H1 (cell line): ENCODE data around the gene SPI1. TPM values are rescaled to one million over a fixed set of nuclear protein-coding genes. Genes with fewer than 3 reads are reported as not detected.
A peak's percentile ranks its signal among the peaks of the same experiment; 100 is the strongest.

Experiments
- CTCF ChIA-PET: fragments of 300-600 bp; sonication (Branson Sonifier 250); formaldehyde crosslinking; loops from one replicate; lab custom pipeline; 2021; ENCODE audit not compliant: partially characterized antibody; lab: Charles Lee
- POLR2A ChIA-PET: fragments of 300-600 bp; sonication (Branson Sonifier 250); formaldehyde crosslinking; loops from one replicate; lab custom pipeline; 2021; ENCODE audit warnings: inconsistent platforms; ENCODE audit not compliant: partially characterized antibody; lab: Charles Lee
- DNase-seq, 2 experiments: peaks; one replicate each; pipeline versions ENCODE4 v3.0.0 to v3.0.0-alpha.2; 2010 to 2022; ENCODE audit warnings: low spot score in 2 of 2, low read depth in 1 of 2, mixed read lengths in 1 of 2
- FAIRE-seq: peaks from 2 replicates; lab custom pipeline; 2011; peaks lifted over from hg19 to GRCh38; lab: Jason Lieb, UNC
- H2AFZ ChIP-seq: 2 replicates; pipeline ENCODE4 v1.8.1; 2012; ENCODE audit warnings: low read length, inconsistent platforms
- H2AK5ac ChIP-seq: 2 replicates; pipeline ENCODE4 v1.6.1; 2013; ENCODE audit warnings: low read depth, low read length
- H2BK120ac ChIP-seq: replicated peaks from 2 replicates; pipeline ENCODE3; 2013; ENCODE audit warnings: low read depth, low read length, inconsistent platforms
- H2BK12ac ChIP-seq: 2 replicates; pipeline ENCODE4 v1.6.1; 2013; ENCODE audit warnings: low read depth, low read length
- H2BK15ac ChIP-seq: 2 replicates; pipeline ENCODE4 v1.6.1; 2013; ENCODE audit warnings: low read length
- H2BK20ac ChIP-seq: 2 replicates; pipeline ENCODE4 v1.6.1; 2013; ENCODE audit warnings: low read length
- H2BK5ac ChIP-seq: 2 replicates; pipeline ENCODE4 v1.6.1; 2013; ENCODE audit warnings: low read depth, low read length
- H3K14ac ChIP-seq: 2 replicates; pipeline ENCODE4 v1.6.1; 2013; ENCODE audit warnings: inconsistent platforms; ENCODE audit not compliant: insufficient read length
- H3K18ac ChIP-seq: 2 replicates; pipeline ENCODE4 v1.6.1; 2013; ENCODE audit warnings: low read length; ENCODE audit errors: extremely low read depth
- H3K23ac ChIP-seq: 2 replicates; pipeline ENCODE4 v1.6.1; 2013; ENCODE audit warnings: inconsistent platforms; ENCODE audit not compliant: insufficient read length
- H3K23me2 ChIP-seq: 2 replicates; pipeline ENCODE4 v1.6.1; 2013; ENCODE audit warnings: low read depth, low read length
- H3K27ac ChIP-seq: 2 replicates; pipeline ENCODE4 v1.6.1; 2011; ENCODE audit warnings: low read depth, low read length, inconsistent platforms
- H3K27me3 ChIP-seq, 4 experiments: replicated peaks in 1 of 4; 1 replicate in 1 of 4; 2 replicates in 3 of 4; pipeline versions ENCODE4 v1.6.1 to v1.8.1; 2011 to 2013; ENCODE audit warnings: low read length in 3 of 4, mild to moderate bottlenecking in 3 of 4, inconsistent platforms in 2 of 4, mixed read lengths in 2 of 4, moderate library complexity in 1 of 4; ENCODE audit not compliant: control insufficient read depth in 3 of 4, insufficient read depth in 3 of 4; ENCODE audit errors: extremely low read depth in 1 of 4
- H3K36me3 ChIP-seq, 4 experiments: 2 replicates each; pipeline versions ENCODE4 v1.6.1 to v1.8.1; 2011 to 2013; ENCODE audit warnings: mild to moderate bottlenecking in 4 of 4, low read length in 3 of 4, moderate library complexity in 2 of 4, control low read depth in 1 of 4, inconsistent platforms in 1 of 4; ENCODE audit not compliant: insufficient read depth in 4 of 4, control insufficient read depth in 2 of 4
- H3K4ac ChIP-seq: replicated peaks from 2 replicates; pipeline ENCODE3; 2013; ENCODE audit warnings: low read length, low read depth, mixed read lengths, inconsistent platforms; ENCODE audit not compliant: insufficient read length
- H3K4me1 ChIP-seq, 4 experiments: replicated peaks in 1 of 4; 1 replicate in 1 of 4; 2 replicates in 3 of 4; pipeline versions ENCODE4 v1.6.1 to v1.8.1; 2011 to 2013; ENCODE audit warnings: low read length in 3 of 4, inconsistent platforms in 2 of 4, mixed read lengths in 1 of 4; ENCODE audit not compliant: insufficient read depth in 4 of 4, control insufficient read depth in 3 of 4
- H3K4me2 ChIP-seq, 2 experiments: 2 replicates each; pipeline versions ENCODE4 v1.6.1 to v1.8.1; 2011 to 2013; ENCODE audit warnings: low read depth in 2 of 2, low read length in 2 of 2, control low read depth in 1 of 2, inconsistent platforms in 1 of 2, mild to moderate bottlenecking in 1 of 2; ENCODE audit not compliant: insufficient read depth in 1 of 2
- H3K4me3 ChIP-seq, 4 experiments: fragments of 200-600, 300-600 bp in 1 of 4; sonication (generic), shearing (Covaris generic), sonication (Bioruptor Twin) in 1 of 4; 2 replicates each; pipeline versions ENCODE4 v1.5.1 to v1.8.1; 2011 to 2016; ENCODE audit warnings: low read length in 4 of 4, low read depth in 3 of 4, control low read depth in 2 of 4, inconsistent platforms in 2 of 4, mild to moderate bottlenecking in 2 of 4, mixed read lengths in 1 of 4, moderate library complexity in 1 of 4; ENCODE audit not compliant: insufficient read depth in 2 of 4; ENCODE audit errors: extremely low read depth in 1 of 4
- H3K56ac ChIP-seq: replicated peaks from 2 replicates; pipeline ENCODE3; 2013; ENCODE audit warnings: low read depth, mild to moderate bottlenecking, mixed read lengths, low read length, inconsistent platforms; ENCODE audit not compliant: insufficient read length
- H3K79me1 ChIP-seq: 2 replicates; pipeline ENCODE4 v1.6.1; 2013; ENCODE audit warnings: low read depth, low read length, control low read depth
- H3K79me2 ChIP-seq, 2 experiments: 2 replicates each; pipeline versions ENCODE4 v1.6.1 to v1.8.1; 2012 to 2013; ENCODE audit warnings: low read length in 2 of 2, mild to moderate bottlenecking in 2 of 2, inconsistent platforms in 1 of 2; ENCODE audit not compliant: insufficient read depth in 2 of 2, control insufficient read depth in 1 of 2
- H3K9ac ChIP-seq, 4 experiments: replicated peaks in 1 of 4; 1 replicate in 1 of 4; 2 replicates in 3 of 4; pipeline versions ENCODE4 v1.6.1 to v1.8.1; 2011 to 2013; ENCODE audit warnings: low read depth in 3 of 4, low read length in 3 of 4, control low read depth in 2 of 4, mild to moderate bottlenecking in 2 of 4, moderate library complexity in 2 of 4, inconsistent platforms in 1 of 4; ENCODE audit errors: extremely low read depth in 1 of 4
- H3K9me3 ChIP-seq, 2 experiments: 2 replicates each; pipeline versions ENCODE4 v1.6.1 to v1.8.1; 2012 to 2013; ENCODE audit warnings: mild to moderate bottlenecking in 2 of 2, moderate library complexity in 2 of 2, control low read depth in 1 of 2, inconsistent platforms in 1 of 2, low read depth in 1 of 2, low read length in 1 of 2, mixed read lengths in 1 of 2; ENCODE audit not compliant: insufficient read depth in 2 of 2
- H4K20me1 ChIP-seq, 2 experiments: replicated peaks in 1 of 2; 2 replicates each; pipeline versions ENCODE3 to v1.8.1; 2011 to 2013; ENCODE audit warnings: inconsistent platforms in 2 of 2, low read length in 2 of 2, mild to moderate bottlenecking in 1 of 2; ENCODE audit not compliant: insufficient read depth in 2 of 2, control insufficient read depth in 1 of 2
- H4K5ac ChIP-seq: 2 replicates; pipeline ENCODE4 v1.6.1; 2013; ENCODE audit warnings: low read length, low read depth, mixed read lengths, inconsistent platforms; ENCODE audit not compliant: insufficient read length
- H4K8ac ChIP-seq: 2 replicates; pipeline ENCODE4 v1.8.0; 2013; ENCODE audit warnings: mild to moderate bottlenecking, moderate library complexity, low read length, inconsistent platforms; ENCODE audit not compliant: insufficient read depth; ENCODE audit errors: extremely low read depth
- H4K91ac ChIP-seq: replicated peaks from 2 replicates; pipeline ENCODE3; 2013; ENCODE audit warnings: low read length, mixed read lengths, inconsistent platforms; ENCODE audit not compliant: insufficient read length
- CBX8 ChIP-seq: fragments of 300-800, 300-1000 bp; sonication (generic); IDR thresholded peaks from 2 replicates; pipeline ENCODE4 v1.7.1; 2016; ENCODE audit warnings: low read depth, low read length, borderline replicate concordance
- RFX5 ChIP-seq: IDR thresholded peaks from 2 replicates; pipeline ENCODE4 v1.6.1; 2011; ENCODE audit warnings: low read depth, low read length, improper control_type of control experiment, borderline replicate concordance
- WGBS, 2 experiments: shearing (Covaris generic) in 1 of 2; methylation state at CpG; one replicate each; pipeline versions ENCODE4 v1.1.6 to v1.1.7; 2013 to 2015; ENCODE audit warnings: low lambda C conversion rate in 2 of 2, mixed read lengths in 2 of 2, inconsistent platforms in 1 of 2, low coverage in 1 of 2, missing lambda C conversion rate in 1 of 2; ENCODE audit not compliant: insufficient replicate concordance in 2 of 2, insufficient coverage in 1 of 2, insufficient read length in 1 of 2; ENCODE audit errors: extremely low coverage in 1 of 2, missing lambda C conversion rate in 1 of 2; 5-methylcytosine and 5-hydroxymethylcytosine counted together
- polyA plus RNA-seq, 7 experiments: library from polyadenylated mRNA; depleted of rRNA in 3 of 7; stranded (reverse) in 5 of 7; unstranded in 2 of 7; fragments of >200 nt in 5 of 7; fragments of 200-250 nt in 2 of 7; gene quantifications; 1 replicate in 5 of 7; 2 replicates in 1 of 7; 4 replicates in 1 of 7; pipeline versions ENCODE4 v1.2.1 to v1.2.3, GENCODE V29; 2011 to 2013; ENCODE audit warnings: missing spikeins in 2 of 7, mixed read lengths in 2 of 7
- total RNA-seq: library from RNA; stranded (reverse); fragmentation: NEBNext Ultra II Directional; extraction: Animal tissue kit (Norgen Biotek cat#: 25700); gene quantifications from 2 replicates; pipeline ENCODE4 v1.2.1, GENCODE V29; 2021

Gene SPI1
- total and polyA plus RNA-seq, 2 of the 8 experiments (the other 6 are each of a cell fraction or from before 2014, with no cell fraction given) = 0.12 TPM; not detected in 1

GRCh38 chr11:47329431-47329986 lies 48.8 kb downstream of the SPI1 start:
- H3K23ac ChIP-seq = no peak overlapping the region
- H4K8ac ChIP-seq = peak overlapping the region; percentile 31; the same call in 1 of the 2 replicates
- no peak overlapping the region for H3K4me3 ChIP-seq
- H2AK5ac ChIP-seq = no peak overlapping the region
- H2BK15ac ChIP-seq = no peak overlapping the region
- no peak overlapping the region for H4K5ac ChIP-seq
- no peaks in the 10 kb centered on the region for H3K23me2 ChIP-seq
- no peak overlapping the region for H3K56ac ChIP-seq
- CTCF ChIA-PET = interaction anchor here (1.0 to 1.6 kb wide), 4 partner anchors 21 to 150 kb away, joined by 3 to 13 read pairs (median 4); no protein-coding TSS in a partner anchor
- H3K9ac ChIP-seq = no peak overlapping the region
- no peaks in the 10 kb centered on the region for H3K79me2 ChIP-seq
- TF ChIP-seq RFX5 (no peak), CBX8 (no peak)
- TF ChIP-seq, all 59 proteins: peak for 0
- H3K4me2 ChIP-seq = no peak overlapping the region
- H2BK20ac ChIP-seq = no peak overlapping the region
- no peaks in the 10 kb centered on the region for H3K27me3 ChIP-seq
- H3K79me1 ChIP-seq = no peaks in the 10 kb centered on the region; the same call in 1 of the 2 replicates
- peaks cover 0 to 2% of the 10 kb centered on the region in 2 experiments for H4K20me1 ChIP-seq
- H3K4ac ChIP-seq = no peak overlapping the region
- H3K36me3 ChIP-seq = peaks cover 0 to 16% (median 7%) of the 10 kb centered on the region in 4 experiments; a peak in 5 of 8 replicates
- POLR2A ChIA-PET = interaction anchor here (1.1 kb wide), 1 partner anchor 25 kb away, joined by 3 read pairs; no protein-coding TSS in a partner anchor
- FAIRE-seq = no peak
- no peak overlapping the region for H3K18ac ChIP-seq
- H2BK120ac ChIP-seq = no peak overlapping the region
- no peak overlapping the region for H2AFZ ChIP-seq
- DNase-seq = no peak
- 91% methylated on average over 12 of the region's 12 CpGs; no CpG with 5 or more reads in 1 of the 2 experiments for WGBS, 2 experiments
- H3K14ac ChIP-seq = no peak overlapping the region
- H3K27ac ChIP-seq = no peak overlapping the region
- H3K4me1 ChIP-seq = no peaks in the 10 kb centered on the region
- no peak overlapping the region for H4K91ac ChIP-seq
- no peak overlapping the region for H2BK5ac ChIP-seq
- H2BK12ac ChIP-seq = no peak overlapping the region
- no peaks in the 10 kb centered on the region for H3K9me3 ChIP-seq
